HepG2 (cell line): Measurements from ENCODE around the gene DCP1B. TPM values are rescaled to one million over a fixed set of nuclear protein-coding genes. Genes with fewer than 3 reads are reported as not detected.

Experiments
- BORCS8-MEF2B ChIP-seq: sonication (generic); formaldehyde crosslinking; IDR thresholded peaks from 2 replicates; pipeline ENCODE4 v1.8.0; 2022; ENCODE audit warnings: mild to moderate bottlenecking, missing genetic modification reagents
- PRDM4 ChIP-seq: sonication (generic); formaldehyde crosslinking; IDR thresholded peaks from 2 replicates; pipeline ENCODE4 v1.9.0; 2021; ENCODE audit warnings: missing genetic modification reagents, borderline replicate concordance
- RBM39 ChIP-seq: fragments of 200-400 bp; formaldehyde crosslinking; IDR thresholded peaks from one replicate; pipeline ENCODE4 v1.6.1; 2018; ENCODE audit warnings: antibody characterized with exemption, mild to moderate bottlenecking, low read depth, low read length; ENCODE audit not compliant: poor library complexity, severe bottlenecking
- SP2 ChIP-seq: sonication (generic); formaldehyde crosslinking; IDR thresholded peaks from 2 replicates; pipeline ENCODE4 v1.5.1; 2020; ENCODE audit warnings: mild to moderate bottlenecking, missing genetic modification reagents
- TARDBP ChIP-seq: sonication (generic); formaldehyde crosslinking; IDR thresholded peaks from 2 replicates; pipeline ENCODE4 v1.8.0; 2022; ENCODE audit warnings: mild to moderate bottlenecking, missing genetic modification reagents
- TFDP2 ChIP-seq: sonication (generic); formaldehyde crosslinking; IDR thresholded peaks from 2 replicates; pipeline ENCODE4 v1.4.0; 2020; ENCODE audit warnings: missing genetic modification reagents
- THAP11 ChIP-seq: IDR thresholded peaks from 2 replicates; pipeline ENCODE4 v1.6.1; 2016; ENCODE audit warnings: missing biosample characterization, missing genetic modification reagents
- ZNF225 ChIP-seq: sonication (generic); formaldehyde crosslinking; IDR thresholded peaks from 2 replicates; pipeline ENCODE4 v1.4.0; 2020; ENCODE audit warnings: mild to moderate bottlenecking, missing genetic modification reagents
- ZNF232 ChIP-seq: sonication (generic); formaldehyde crosslinking; IDR thresholded peaks from 2 replicates; pipeline ENCODE4 v1.4.0; 2020; ENCODE audit warnings: missing genetic modification reagents, borderline replicate concordance
- ZNF331 ChIP-seq: sonication (generic); formaldehyde crosslinking; IDR thresholded peaks from 2 replicates; pipeline ENCODE4 v1.4.0; 2020; ENCODE audit warnings: missing genetic modification reagents
- ZNF512 ChIP-seq: sonication (generic); formaldehyde crosslinking; IDR thresholded peaks from 2 replicates; pipeline ENCODE4 v1.4.0; 2020; ENCODE audit warnings: mild to moderate bottlenecking, missing genetic modification reagents
- ZNF646 ChIP-seq: sonication (generic); formaldehyde crosslinking; IDR thresholded peaks from 2 replicates; pipeline ENCODE4 v1.9.0; 2021; ENCODE audit warnings: mild to moderate bottlenecking, missing genetic modification reagents
- polyA plus RNA-seq, 8 experiments: library from polyadenylated mRNA; depleted of rRNA in 3 of 8; stranded (reverse) in 7 of 8; unstranded in 1 of 8; fragments of >200 nt; fragmentation: Illumina TruSeq in 4 of 8; extraction: Trizol in 4 of 8; gene quantifications; 2 replicates each; pipeline versions ENCODE4 v1.2.1 to v1.2.3, GENCODE V29; 2011 to 2016; ENCODE audit warnings: low read depth in 4 of 8, missing spikeins in 1 of 8, mixed read lengths in 1 of 8; ENCODE audit not compliant: insufficient read depth in 1 of 8
- total RNA-seq, 5 experiments: library from RNA; depleted of rRNA; stranded (reverse); fragments of >200 nt; fragmentation: Illumina TruSeq; extraction: Trizol; gene quantifications; 2 replicates each; pipeline ENCODE4 v1.2.3, GENCODE V29; 2016; ENCODE audit warnings: low read depth in 1 of 5

The DCP1B gene
- total and polyA plus RNA-seq, 2 of the 13 experiments (the other 11 are each of a cell fraction or from before 2014, with no cell fraction given) = 11.4 to 27.2 TPM

GRCh38 chr12:2034633-2035430, 30.6 kb upstream of the DCP1B start (continued):
- TF ChIP-seq ZNF646 (CRISPR knock-in tag) (no peak), RBM39 (peak; percentile 46), SP2 (no peak), ZNF232 (CRISPR knock-in tag) (peak; percentile 57; the same call in 1 of the 2 replicates), PRDM4 (CRISPR knock-in tag) (no peak), TARDBP (CRISPR knock-in tag) (peak; percentile 57; the same call in 1 of the 2 replicates), ZNF512 (CRISPR knock-in tag) (peak; percentile 80; the same call in 1 of the 2 replicates), ZNF331 (peak; percentile 41; the same call in 1 of the 2 replicates), BORCS8-MEF2B (CRISPR knock-in tag) (peak; percentile 89), TFDP2 (0 out of 2 replicates have a peak, but pooled peaks have one; percentile 40), THAP11 (CRISPR knock-in tag) (0 out of 2 replicates have a peak, but pooled peaks have one; percentile 33), ZNF225 (CRISPR knock-in tag) (no peak)
